CD4-positive, alpha-beta T cell (primary cell): ENCODE results near the gene ID4. TPM values are rescaled to one million over a fixed set of nuclear protein-coding genes. Genes with fewer than 3 reads are reported as not detected.

ENCODE experiments used
- ATAC-seq: fragments of 200-7000 bp; cut with Tn5 transposase; one replicate; pipeline ENCODE4 v1.10.0; 2022; ENCODE audit warnings: mild to moderate bottlenecking; ENCODE audit not compliant: poor library complexity
- CTCF ChIA-PET: fragments of 350-600 bp; sonication (Branson Sonifier 250); formaldehyde crosslinking; loops from one replicate; lab custom pipeline; 2021; ENCODE audit warnings: antibody characterized with exemption, inconsistent platforms; lab: Charles Lee
- POLR2A ChIA-PET: fragments of 350-600 bp; sonication (Branson Sonifier 250); formaldehyde crosslinking; loops from one replicate; lab custom pipeline; 2021; ENCODE audit warnings: antibody characterized with exemption, inconsistent platforms; lab: Charles Lee
- DNase-seq, 14 experiments: peaks; one replicate each; pipeline ENCODE4 v3.0.0-alpha.2; 2013 to 2020; ENCODE audit warnings: mixed read lengths in 2 of 14
- H3K27ac ChIP-seq, 2 donors: one replicate each; pipeline versions ENCODE4 v1.5.1 to v1.7.0; 2013; ENCODE audit warnings: low read length in 2 of 2, low read depth in 1 of 2, mild to moderate bottlenecking in 1 of 2
- H3K27me3 ChIP-seq, 2 experiments: 1 replicate in 1 of 2; 2 replicates in 1 of 2; pipeline versions ENCODE4 v1.6.1 to v1.7.0; 2013; ENCODE audit warnings: low read length in 2 of 2, control low read depth in 1 of 2, mild to moderate bottlenecking in 1 of 2, moderate library complexity in 1 of 2; ENCODE audit not compliant: insufficient read depth in 2 of 2, control insufficient read depth in 1 of 2
- H3K36me3 ChIP-seq: one replicate; pipeline ENCODE4 v1.6.1; 2013; ENCODE audit warnings: low read length, control low read depth; ENCODE audit not compliant: insufficient read depth
- H3K4me1 ChIP-seq: one replicate; pipeline ENCODE4 v1.6.1; 2013; ENCODE audit warnings: low read length, control low read depth; ENCODE audit not compliant: insufficient read depth
- H3K4me3 ChIP-seq: one replicate; pipeline ENCODE4 v1.5.1; 2013; ENCODE audit warnings: mild to moderate bottlenecking, low read length, moderate library complexity
- H3K9me3 ChIP-seq, 2 experiments: 1 replicate in 1 of 2; 2 replicates in 1 of 2; pipeline versions ENCODE4 v1.6.1 to v1.7.0; 2013; ENCODE audit warnings: low read length in 2 of 2, mild to moderate bottlenecking in 2 of 2, control low read depth in 1 of 2, moderate library complexity in 1 of 2; ENCODE audit not compliant: control insufficient read depth in 1 of 2, insufficient read depth in 1 of 2
- H3K27ac Mint-ChIP-seq: one replicate; pipeline ENCODE4 v1.8.0; 2020; ENCODE audit warnings: mixed read lengths
- H3K27me3 Mint-ChIP-seq: one replicate; pipeline ENCODE4 v1.8.0; 2021; ENCODE audit warnings: mixed read lengths
- H3K36me3 Mint-ChIP-seq: one replicate; pipeline ENCODE4 v1.8.0; 2021; ENCODE audit warnings: low read depth, mixed read lengths
- H3K4me1 Mint-ChIP-seq: one replicate; pipeline ENCODE4 v1.8.0; 2021; ENCODE audit warnings: low read depth, mixed read lengths
- H3K4me3 Mint-ChIP-seq: one replicate; pipeline ENCODE4 v1.8.0; 2020; ENCODE audit warnings: mild to moderate bottlenecking, mixed read lengths
- H3K9me3 Mint-ChIP-seq: one replicate; pipeline ENCODE4 v1.8.0; 2020; ENCODE audit warnings: mixed read lengths
- CTCF ChIP-seq: fragments of 200-600 bp; IDR thresholded peaks from one replicate; pipeline ENCODE4 v1.8.0; 2022; ENCODE audit warnings: antibody characterized with exemption, mild to moderate bottlenecking
- intact Hi-C, 2 experiments: fragments of 100-400 bp; cut with DNase I in 1 of 2; cut with micrococcal nuclease in 1 of 2; formaldehyde crosslinking; loops; one replicate each; pipeline versions ENCODE4 v1.15.1 to v1.9.0; 2023 to 2025; cut with DNase I, micrococcal nuclease
- total RNA-seq, 174 experiments: library from RNA in 2 of 174; stranded (reverse) in 2 of 174; gene quantifications; one replicate each; pipeline ENCODE4 v1.2.3 and lab custom pipeline; 2021 to 2026

ID4 gene
- total RNA-seq, 2 experiments from 2014 or later: not detected

DNA sequence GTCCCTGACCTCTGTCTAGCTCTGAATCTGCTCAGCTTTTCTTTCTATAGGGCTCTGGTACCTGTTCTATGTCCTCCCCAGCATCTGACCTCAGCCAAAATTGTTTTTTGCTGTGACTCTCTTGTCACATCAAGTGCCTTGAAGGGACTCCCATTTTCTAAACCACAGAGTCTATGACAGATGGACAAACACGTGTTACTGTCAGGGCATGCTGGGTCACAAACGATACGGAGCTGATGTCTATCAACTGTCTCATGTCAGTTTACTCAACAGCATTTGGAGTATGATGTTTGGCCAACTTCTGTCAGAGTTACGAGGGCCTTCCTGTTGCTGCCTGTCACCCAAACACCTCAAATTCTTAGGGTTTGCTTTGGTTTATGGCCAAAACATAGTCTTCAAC, 20.5 kb downstream of the ID4 start:
- Histone ChIP-seq H3K27ac (no peak overlapping the region), H3K36me3 (no peaks in the 10 kb centered on the region), H3K9me3 (peaks cover 0 to 6% of the 10 kb centered on the region in 2 experiments), H3K27me3 (no peaks in the 10 kb centered on the region), H3K4me3 (no peak overlapping the region), H3K4me1 (no peaks in the 10 kb centered on the region)
- Mint-ChIP-seq H3K9me3 (no peaks in the 10 kb centered on the region), H3K4me3 (no peak overlapping the region), H3K4me1 (no peaks in the 10 kb centered on the region), H3K27ac (no peak overlapping the region), H3K27me3 (peaks cover 7% of the 10 kb centered on the region), H3K36me3 (no peaks in the 10 kb centered on the region)
- no peak for TF ChIP-seq CTCF
- intact Hi-C loops: no loop called here
- ChIA-PET POLR2A (no interaction called here), CTCF (no interaction called here)
- DNase-seq (no peak), ATAC-seq (no peak)

DNA sequence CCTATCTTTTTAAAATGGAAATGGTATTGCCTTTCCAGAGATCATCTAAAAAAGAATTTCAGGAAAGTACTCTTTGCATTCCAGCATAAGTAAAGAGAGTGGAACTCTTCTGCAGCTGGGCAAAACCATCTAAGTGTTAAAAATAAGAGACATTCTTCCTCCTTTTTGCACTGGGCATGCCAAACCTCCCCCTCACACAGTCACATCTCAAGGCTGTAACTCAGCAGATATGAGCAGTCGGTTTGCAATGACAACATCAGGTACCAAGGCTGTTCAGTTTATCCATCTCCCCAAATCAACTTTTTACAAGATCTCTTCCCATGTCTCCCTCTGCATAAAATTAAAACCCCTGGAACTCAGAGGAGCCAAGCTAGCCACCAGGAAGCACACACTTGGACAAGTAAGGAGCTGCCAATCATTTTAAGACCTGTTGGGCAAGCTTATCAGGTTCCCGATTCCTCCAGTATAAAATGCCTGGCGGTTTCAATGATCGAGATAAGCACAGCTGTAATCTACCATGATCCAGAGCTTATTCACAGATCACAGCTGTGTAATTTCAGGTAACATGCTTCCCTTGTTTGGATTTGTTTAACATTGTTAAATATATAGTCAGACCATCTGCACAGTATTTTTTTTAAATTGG, 23.2 kb downstream of the ID4 start:
- H3K36me3 Mint-ChIP-seq: no peaks in the 10 kb centered on the region
- H3K9me3 Mint-ChIP-seq: no peaks in the 10 kb centered on the region
- Histone ChIP-seq H3K4me3 (no peak overlapping the region), H3K4me1 (no peaks in the 10 kb centered on the region), H3K27me3 (no peaks in the 10 kb centered on the region), H3K36me3 (no peaks in the 10 kb centered on the region), H3K27ac (no peak overlapping the region), H3K9me3 (peaks cover 0 to 4% of the 10 kb centered on the region in 2 experiments)
- TF ChIP-seq CTCF: no peak
- H3K4me1 Mint-ChIP-seq: no peaks in the 10 kb centered on the region
- intact Hi-C loops: no loop called here
- POLR2A ChIA-PET: no interaction called here
- no peak overlapping the region for H3K4me3 Mint-ChIP-seq
- no peak for ATAC-seq
- CTCF ChIA-PET: no interaction called here
- peaks cover 7% of the 10 kb centered on the region for H3K27me3 Mint-ChIP-seq
- no peak overlapping the region for H3K27ac Mint-ChIP-seq
- DNase-seq: no peak

- Histone ChIP-seq H3K4me3 (no peak overlapping the region), H3K9me3 (no peaks in the 10 kb centered on the region), H3K27ac (no peak overlapping the region), H3K4me1 (no peaks in the 10 kb centered on the region), H3K27me3 (no peaks in the 10 kb centered on the region), H3K36me3 (no peaks in the 10 kb centered on the region)
- H3K9me3 Mint-ChIP-seq: no peaks in the 10 kb centered on the region
- H3K36me3 Mint-ChIP-seq: no peaks in the 10 kb centered on the region
- no peak overlapping the region for H3K4me3 Mint-ChIP-seq
- POLR2A ChIA-PET: no interaction called here
- no peak overlapping the region for H3K27ac Mint-ChIP-seq
- peaks cover 7% of the 10 kb centered on the region for H3K27me3 Mint-ChIP-seq
- TF ChIP-seq CTCF: no peak
- intact Hi-C loops: no loop called here
- no peaks in the 10 kb centered on the region for H3K4me1 Mint-ChIP-seq
- CTCF ChIA-PET: no interaction called here
- DNase-seq (no peak), ATAC-seq (no peak)
Observed at GRCh38 chr6:19864285-19864684, 27.1 kb downstream of the ID4 start.
